H1 (cell line): ENCODE measurements around the gene FAM170A. TPM values are rescaled to one million over a fixed set of nuclear protein-coding genes. Genes with fewer than 3 reads are reported as not detected.

Source experiments
- CTCF ChIA-PET: fragments of 300-600 bp; sonication (Branson Sonifier 250); formaldehyde crosslinking; loops from one replicate; lab custom pipeline; 2021; ENCODE audit not compliant: partially characterized antibody; lab: Charles Lee
- POLR2A ChIA-PET: fragments of 300-600 bp; sonication (Branson Sonifier 250); formaldehyde crosslinking; loops from one replicate; lab custom pipeline; 2021; ENCODE audit warnings: inconsistent platforms; ENCODE audit not compliant: partially characterized antibody; lab: Charles Lee
- DNase-seq, 2 experiments: peaks; one replicate each; pipeline versions ENCODE4 v3.0.0 to v3.0.0-alpha.2; 2010 to 2022; ENCODE audit warnings: low spot score in 2 of 2, low read depth in 1 of 2, mixed read lengths in 1 of 2
- FAIRE-seq: peaks from 2 replicates; lab custom pipeline; 2011; peaks lifted over from hg19 to GRCh38; lab: Jason Lieb, UNC
- H2AFZ ChIP-seq: 2 replicates; pipeline ENCODE4 v1.8.1; 2012; ENCODE audit warnings: low read length, inconsistent platforms
- H2AK5ac ChIP-seq: 2 replicates; pipeline ENCODE4 v1.6.1; 2013; ENCODE audit warnings: low read depth, low read length
- H2BK120ac ChIP-seq: replicated peaks from 2 replicates; pipeline ENCODE3; 2013; ENCODE audit warnings: low read depth, low read length, inconsistent platforms
- H2BK12ac ChIP-seq: 2 replicates; pipeline ENCODE4 v1.6.1; 2013; ENCODE audit warnings: low read depth, low read length
- H2BK15ac ChIP-seq: 2 replicates; pipeline ENCODE4 v1.6.1; 2013; ENCODE audit warnings: low read length
- H2BK20ac ChIP-seq: 2 replicates; pipeline ENCODE4 v1.6.1; 2013; ENCODE audit warnings: low read length
- H2BK5ac ChIP-seq: 2 replicates; pipeline ENCODE4 v1.6.1; 2013; ENCODE audit warnings: low read depth, low read length
- H3K14ac ChIP-seq: 2 replicates; pipeline ENCODE4 v1.6.1; 2013; ENCODE audit warnings: inconsistent platforms; ENCODE audit not compliant: insufficient read length
- H3K18ac ChIP-seq: 2 replicates; pipeline ENCODE4 v1.6.1; 2013; ENCODE audit warnings: low read length; ENCODE audit errors: extremely low read depth
- H3K23ac ChIP-seq: 2 replicates; pipeline ENCODE4 v1.6.1; 2013; ENCODE audit warnings: inconsistent platforms; ENCODE audit not compliant: insufficient read length
- H3K23me2 ChIP-seq: 2 replicates; pipeline ENCODE4 v1.6.1; 2013; ENCODE audit warnings: low read depth, low read length
- H3K27ac ChIP-seq: 2 replicates; pipeline ENCODE4 v1.6.1; 2011; ENCODE audit warnings: low read depth, low read length, inconsistent platforms
- H3K27me3 ChIP-seq, 4 experiments: replicated peaks in 1 of 4; 1 replicate in 1 of 4; 2 replicates in 3 of 4; pipeline versions ENCODE4 v1.6.1 to v1.8.1; 2011 to 2013; ENCODE audit warnings: low read length in 3 of 4, mild to moderate bottlenecking in 3 of 4, inconsistent platforms in 2 of 4, mixed read lengths in 2 of 4, moderate library complexity in 1 of 4; ENCODE audit not compliant: control insufficient read depth in 3 of 4, insufficient read depth in 3 of 4; ENCODE audit errors: extremely low read depth in 1 of 4
- H3K36me3 ChIP-seq, 4 experiments: 2 replicates each; pipeline versions ENCODE4 v1.6.1 to v1.8.1; 2011 to 2013; ENCODE audit warnings: mild to moderate bottlenecking in 4 of 4, low read length in 3 of 4, moderate library complexity in 2 of 4, control low read depth in 1 of 4, inconsistent platforms in 1 of 4; ENCODE audit not compliant: insufficient read depth in 4 of 4, control insufficient read depth in 2 of 4
- H3K4ac ChIP-seq: replicated peaks from 2 replicates; pipeline ENCODE3; 2013; ENCODE audit warnings: low read length, low read depth, mixed read lengths, inconsistent platforms; ENCODE audit not compliant: insufficient read length
- H3K4me1 ChIP-seq, 4 experiments: replicated peaks in 1 of 4; 1 replicate in 1 of 4; 2 replicates in 3 of 4; pipeline versions ENCODE4 v1.6.1 to v1.8.1; 2011 to 2013; ENCODE audit warnings: low read length in 3 of 4, inconsistent platforms in 2 of 4, mixed read lengths in 1 of 4; ENCODE audit not compliant: insufficient read depth in 4 of 4, control insufficient read depth in 3 of 4
- H3K4me2 ChIP-seq, 2 experiments: 2 replicates each; pipeline versions ENCODE4 v1.6.1 to v1.8.1; 2011 to 2013; ENCODE audit warnings: low read depth in 2 of 2, low read length in 2 of 2, control low read depth in 1 of 2, inconsistent platforms in 1 of 2, mild to moderate bottlenecking in 1 of 2; ENCODE audit not compliant: insufficient read depth in 1 of 2
- H3K4me3 ChIP-seq, 4 experiments: fragments of 200-600, 300-600 bp in 1 of 4; sonication (generic), shearing (Covaris generic), sonication (Bioruptor Twin) in 1 of 4; 2 replicates each; pipeline versions ENCODE4 v1.5.1 to v1.8.1; 2011 to 2016; ENCODE audit warnings: low read length in 4 of 4, low read depth in 3 of 4, control low read depth in 2 of 4, inconsistent platforms in 2 of 4, mild to moderate bottlenecking in 2 of 4, mixed read lengths in 1 of 4, moderate library complexity in 1 of 4; ENCODE audit not compliant: insufficient read depth in 2 of 4; ENCODE audit errors: extremely low read depth in 1 of 4
- H3K56ac ChIP-seq: replicated peaks from 2 replicates; pipeline ENCODE3; 2013; ENCODE audit warnings: low read depth, mild to moderate bottlenecking, mixed read lengths, low read length, inconsistent platforms; ENCODE audit not compliant: insufficient read length
- H3K79me1 ChIP-seq: 2 replicates; pipeline ENCODE4 v1.6.1; 2013; ENCODE audit warnings: low read depth, low read length, control low read depth
- H3K79me2 ChIP-seq, 2 experiments: 2 replicates each; pipeline versions ENCODE4 v1.6.1 to v1.8.1; 2012 to 2013; ENCODE audit warnings: low read length in 2 of 2, mild to moderate bottlenecking in 2 of 2, inconsistent platforms in 1 of 2; ENCODE audit not compliant: insufficient read depth in 2 of 2, control insufficient read depth in 1 of 2
- H3K9ac ChIP-seq, 4 experiments: replicated peaks in 1 of 4; 1 replicate in 1 of 4; 2 replicates in 3 of 4; pipeline versions ENCODE4 v1.6.1 to v1.8.1; 2011 to 2013; ENCODE audit warnings: low read depth in 3 of 4, low read length in 3 of 4, control low read depth in 2 of 4, mild to moderate bottlenecking in 2 of 4, moderate library complexity in 2 of 4, inconsistent platforms in 1 of 4; ENCODE audit errors: extremely low read depth in 1 of 4
- H3K9me3 ChIP-seq, 2 experiments: 2 replicates each; pipeline versions ENCODE4 v1.6.1 to v1.8.1; 2012 to 2013; ENCODE audit warnings: mild to moderate bottlenecking in 2 of 2, moderate library complexity in 2 of 2, control low read depth in 1 of 2, inconsistent platforms in 1 of 2, low read depth in 1 of 2, low read length in 1 of 2, mixed read lengths in 1 of 2; ENCODE audit not compliant: insufficient read depth in 2 of 2
- H4K20me1 ChIP-seq, 2 experiments: replicated peaks in 1 of 2; 2 replicates each; pipeline versions ENCODE3 to v1.8.1; 2011 to 2013; ENCODE audit warnings: inconsistent platforms in 2 of 2, low read length in 2 of 2, mild to moderate bottlenecking in 1 of 2; ENCODE audit not compliant: insufficient read depth in 2 of 2, control insufficient read depth in 1 of 2
- H4K5ac ChIP-seq: 2 replicates; pipeline ENCODE4 v1.6.1; 2013; ENCODE audit warnings: low read length, low read depth, mixed read lengths, inconsistent platforms; ENCODE audit not compliant: insufficient read length
- H4K8ac ChIP-seq: 2 replicates; pipeline ENCODE4 v1.8.0; 2013; ENCODE audit warnings: mild to moderate bottlenecking, moderate library complexity, low read length, inconsistent platforms; ENCODE audit not compliant: insufficient read depth; ENCODE audit errors: extremely low read depth
- H4K91ac ChIP-seq: replicated peaks from 2 replicates; pipeline ENCODE3; 2013; ENCODE audit warnings: low read length, mixed read lengths, inconsistent platforms; ENCODE audit not compliant: insufficient read length
- ASH2L ChIP-seq: fragments of 200-600, 300-600 bp; sonication (generic); IDR thresholded peaks from one replicate; pipeline ENCODE4 v1.7.1; 2017; ENCODE audit warnings: low read length
- BCL11A ChIP-seq, 2 experiments: IDR thresholded peaks; one replicate each; pipeline ENCODE4 v1.6.1; 2011; ENCODE audit warnings: low read depth in 2 of 2, low read length in 2 of 2, mild to moderate bottlenecking in 2 of 2
- CBX5 ChIP-seq: fragments of 300-800, 300-1000 bp; sonication (generic); IDR thresholded peaks from 2 replicates; pipeline ENCODE4 v1.7.1; 2016; ENCODE audit warnings: antibody characterized with exemption, low read length, low read depth
- CHD2 ChIP-seq: IDR thresholded peaks from 2 replicates; pipeline ENCODE4 v1.6.1; 2012; ENCODE audit warnings: low read length, improper control_type of control experiment
- FOSL1 ChIP-seq: IDR thresholded peaks from 2 replicates; pipeline ENCODE4 v1.6.1; 2011; ENCODE audit warnings: mild to moderate bottlenecking, low read depth, low read length, moderate library complexity; ENCODE audit not compliant: insufficient read depth
- HDAC6 ChIP-seq: IDR thresholded peaks from one replicate; pipeline ENCODE4 v1.7.1; 2012; ENCODE audit warnings: low read depth, mild to moderate bottlenecking, inconsistent platforms, low read length, moderate library complexity
- JUN ChIP-seq: IDR thresholded peaks from 2 replicates; pipeline ENCODE4 v1.6.1; 2011; ENCODE audit warnings: low read depth, mild to moderate bottlenecking, improper control_type of control experiment, low read length
- KDM4A ChIP-seq: IDR thresholded peaks from one replicate; pipeline ENCODE4 v1.7.1; 2012; ENCODE audit warnings: low read depth, mild to moderate bottlenecking, moderate library complexity, low read length, inconsistent platforms; ENCODE audit not compliant: severe bottlenecking
- NANOG ChIP-seq: IDR thresholded peaks from 2 replicates; pipeline ENCODE4 v1.6.1; 2011; ENCODE audit warnings: low read length, low read depth, mild to moderate bottlenecking, inconsistent platforms; ENCODE audit not compliant: insufficient read depth, poor library complexity, severe bottlenecking
- POLR2A ChIP-seq, 2 experiments: IDR thresholded peaks; 1 replicate in 1 of 2; 2 replicates in 1 of 2; pipeline ENCODE4 v1.6.1; 2011; ENCODE audit warnings: low read depth in 2 of 2, low read length in 2 of 2, mild to moderate bottlenecking in 2 of 2; ENCODE audit errors: control extremely low read depth in 1 of 2
- RBBP5 ChIP-seq: IDR thresholded peaks from 2 replicates; pipeline ENCODE4 v1.7.1; 2012; ENCODE audit warnings: low read depth, mild to moderate bottlenecking, inconsistent platforms, low read length, moderate library complexity, borderline replicate concordance
- TAF7 ChIP-seq: optimal IDR thresholded peaks from 2 replicates; pipeline ENCODE3; 2011; ENCODE audit warnings: low read depth, mild to moderate bottlenecking, inconsistent platforms, low read length, moderate library complexity, borderline replicate concordance
- polyA plus RNA-seq, 7 experiments: library from polyadenylated mRNA; depleted of rRNA in 3 of 7; stranded (reverse) in 5 of 7; unstranded in 2 of 7; fragments of >200 nt in 5 of 7; fragments of 200-250 nt in 2 of 7; gene quantifications; 1 replicate in 5 of 7; 2 replicates in 1 of 7; 4 replicates in 1 of 7; pipeline versions ENCODE4 v1.2.1 to v1.2.3, GENCODE V29; 2011 to 2013; ENCODE audit warnings: missing spikeins in 2 of 7, mixed read lengths in 2 of 7
- total RNA-seq: library from RNA; stranded (reverse); fragmentation: NEBNext Ultra II Directional; extraction: Animal tissue kit (Norgen Biotek cat#: 25700); gene quantifications from 2 replicates; pipeline ENCODE4 v1.2.1, GENCODE V29; 2021
- TF ChIP-seq, protein P1 (sequence below): IDR thresholded peaks from 2 replicates; pipeline ENCODE4 v1.6.1; 2012; ENCODE audit warnings: inconsistent platforms
- TF ChIP-seq, protein P2 (sequence below): IDR thresholded peaks from 2 replicates; pipeline ENCODE4 v1.6.1; 2011; ENCODE audit warnings: low read depth, mild to moderate bottlenecking, low read length; ENCODE audit not compliant: insufficient read depth

The FAM170A gene
- total and polyA plus RNA-seq, 2 of the 8 experiments (the other 6 are each of a cell fraction or from before 2014, with no cell fraction given), result not detected

DNA sequence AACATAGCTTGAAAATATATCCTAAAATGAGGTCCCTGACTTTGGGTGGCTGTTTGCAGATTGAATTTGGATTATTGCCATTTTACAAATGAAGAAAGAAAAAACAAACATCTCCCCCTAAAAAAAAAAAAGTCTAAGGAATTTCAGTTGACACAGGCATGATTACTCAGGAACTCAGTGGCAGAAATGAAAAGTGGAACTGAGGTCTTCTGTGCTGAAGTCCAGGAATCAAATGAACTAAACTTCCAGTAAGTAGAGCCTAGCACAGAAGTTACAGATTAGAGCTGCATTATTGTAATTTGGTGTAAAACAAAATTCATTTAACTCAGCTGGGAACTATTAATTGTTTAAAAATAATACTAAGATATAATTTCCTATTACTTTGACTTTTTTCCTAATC is 26.7 kb downstream of the FAM170A start:
- no peaks in the 10 kb centered on the region for H3K4me1 ChIP-seq
- no peak overlapping the region for H3K9ac ChIP-seq

More for the DNA sequence above, 26.7 kb downstream of the FAM170A start:
- no peaks in the 10 kb centered on the region for H4K20me1 ChIP-seq
- no peak overlapping the region for H2BK12ac ChIP-seq
- H3K79me2 ChIP-seq, result no peaks in the 10 kb centered on the region
- ChIA-PET POLR2A (no interaction called here), CTCF (interaction anchor here (0.6 to 1.0 kb wide), 2 partner anchors 66 to 384 kb away, joined by 3 read pairs; no protein-coding TSS in a partner anchor)
- no peak overlapping the region for H2BK5ac ChIP-seq
- no peak overlapping the region for H3K4me3 ChIP-seq
- H3K27ac ChIP-seq, result no peak overlapping the region
- no peak overlapping the region for H4K5ac ChIP-seq
- H3K4ac ChIP-seq, result no peak overlapping the region
- H4K91ac ChIP-seq, result no peak overlapping the region
- H3K18ac ChIP-seq, result no peak overlapping the region
- H2AFZ ChIP-seq, result no peak overlapping the region
- H2BK15ac ChIP-seq, result no peak overlapping the region
- no peak overlapping the region for H2BK120ac ChIP-seq
- no peak overlapping the region for H2BK20ac ChIP-seq
- H4K8ac ChIP-seq, result no peak overlapping the region
- H3K56ac ChIP-seq, result no peak overlapping the region
- H3K36me3 ChIP-seq, result no peaks in the 10 kb centered on the region
- no peaks in the 10 kb centered on the region for H3K9me3 ChIP-seq
- H3K23ac ChIP-seq, result no peak overlapping the region
- no peak overlapping the region for H3K4me2 ChIP-seq
- no peak for DNase-seq
- no peaks in the 10 kb centered on the region for H3K27me3 ChIP-seq
- TF ChIP-seq FOSL1, result no peak
- no peak for TF ChIP-seq KDM4A
- TF ChIP-seq CBX5, result no peak
- TF ChIP-seq, protein P1, sequence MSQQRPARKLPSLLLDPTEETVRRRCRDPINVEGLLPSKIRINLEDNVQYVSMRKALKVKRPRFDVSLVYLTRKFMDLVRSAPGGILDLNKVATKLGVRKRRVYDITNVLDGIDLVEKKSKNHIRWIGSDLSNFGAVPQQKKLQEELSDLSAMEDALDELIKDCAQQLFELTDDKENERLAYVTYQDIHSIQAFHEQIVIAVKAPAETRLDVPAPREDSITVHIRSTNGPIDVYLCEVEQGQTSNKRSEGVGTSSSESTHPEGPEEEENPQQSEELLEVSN, result no peak
- no peak for TF ChIP-seq POLR2A (IDR thresholded peaks at IDR 0.05; ENCODE audit: control extremely low read depth in 1 of 2, low read depth in 2 of 2, low read length in 2 of 2)
- TF ChIP-seq, protein P2, sequence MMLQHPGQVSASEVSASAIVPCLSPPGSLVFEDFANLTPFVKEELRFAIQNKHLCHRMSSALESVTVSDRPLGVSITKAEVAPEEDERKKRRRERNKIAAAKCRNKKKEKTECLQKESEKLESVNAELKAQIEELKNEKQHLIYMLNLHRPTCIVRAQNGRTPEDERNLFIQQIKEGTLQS, result no peak
- no peak for TF ChIP-seq JUN
- no peak for TF ChIP-seq ASH2L
- TF ChIP-seq BCL11A (IDR thresholded peaks at IDR 0.05; ENCODE audit: low read depth in 2 of 2, low read length in 2 of 2), result no peak
- no peak for TF ChIP-seq NANOG
- no peak for TF ChIP-seq RBBP5
- TF ChIP-seq TAF7, result no peak
- TF ChIP-seq CHD2, result no peak
- no peak for TF ChIP-seq HDAC6
- TF ChIP-seq, all 59 proteins: peak for 0
- no peak overlapping the region for H2AK5ac ChIP-seq
- FAIRE-seq, result no peak
- H3K79me1 ChIP-seq, result no peaks in the 10 kb centered on the region
- no peaks in the 10 kb centered on the region for H3K23me2 ChIP-seq
- H3K14ac ChIP-seq, result no peak overlapping the region
